Superior temporal gyrus (tissue), 1 donor: ENCODE measurements around the gene GDF2.

Source experiments
- DNase-seq: peaks from one replicate; pipeline ENCODE4 v3.0.0-alpha.2; 2016; ENCODE audit errors: extremely low spot score

GDF2 gene

DNA sequence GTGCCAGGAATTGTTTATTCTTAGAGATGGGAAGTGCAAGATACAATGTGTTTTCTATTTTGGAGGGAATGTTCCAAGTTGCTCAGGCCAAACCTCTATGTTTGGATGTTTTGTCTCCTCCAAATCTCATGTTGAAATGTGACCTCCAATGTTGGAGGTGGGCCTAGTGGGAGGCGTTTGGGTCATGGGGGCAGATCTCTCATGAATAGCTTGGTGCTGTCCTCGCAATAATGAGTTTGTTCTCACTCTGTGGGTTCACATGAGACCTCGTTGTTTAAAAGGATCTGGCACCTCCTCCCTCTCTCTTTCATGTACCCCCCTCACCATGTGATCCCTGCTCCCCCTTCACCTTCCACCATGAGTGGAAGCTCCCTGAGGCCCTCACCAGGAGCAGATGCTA lies 30.6 kb upstream of the GDF2 start:
- DNase-seq, result no peak

DNA sequence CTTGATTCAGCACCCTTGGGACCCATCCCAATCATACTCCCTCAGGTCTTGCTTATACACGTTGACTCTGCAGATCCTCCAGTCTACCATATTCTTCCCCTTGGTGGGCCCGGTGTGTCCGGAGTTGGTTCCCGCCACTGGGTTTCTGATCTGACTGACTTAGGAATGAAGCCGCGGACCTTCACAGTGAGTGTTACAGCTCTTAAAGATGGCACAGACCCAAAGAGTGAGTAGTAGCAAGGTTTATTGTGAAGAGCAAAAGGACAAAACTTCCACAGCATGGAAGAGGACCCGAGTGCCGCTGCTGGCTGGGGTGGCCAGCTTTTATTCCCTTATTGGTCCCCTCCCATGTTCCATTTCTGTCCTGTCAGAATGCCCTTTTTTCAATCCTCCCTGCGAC lies 28.2 kb upstream of the GDF2 start:
- DNase-seq, result no peak

DNA sequence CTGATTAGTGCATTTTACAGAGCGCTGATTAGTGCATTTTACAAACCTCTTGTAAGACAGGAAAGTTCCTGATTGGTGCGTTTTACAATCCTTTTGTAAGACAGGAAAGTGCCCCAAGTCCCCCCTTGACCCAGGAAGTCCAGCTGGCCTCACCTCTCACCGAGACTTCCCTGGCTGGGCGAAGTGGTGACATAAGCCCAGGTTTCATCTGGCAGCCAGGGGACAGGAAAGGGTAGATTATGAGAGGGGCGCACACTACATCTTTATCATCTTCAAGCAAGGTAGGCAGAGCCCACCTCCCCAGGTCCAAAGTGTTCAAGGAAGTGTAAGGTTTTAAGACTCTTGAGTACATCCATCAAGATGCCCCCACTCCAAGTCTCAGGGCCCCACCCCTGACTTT lies 27.8 kb upstream of the GDF2 start:
- no peak for DNase-seq

DNA sequence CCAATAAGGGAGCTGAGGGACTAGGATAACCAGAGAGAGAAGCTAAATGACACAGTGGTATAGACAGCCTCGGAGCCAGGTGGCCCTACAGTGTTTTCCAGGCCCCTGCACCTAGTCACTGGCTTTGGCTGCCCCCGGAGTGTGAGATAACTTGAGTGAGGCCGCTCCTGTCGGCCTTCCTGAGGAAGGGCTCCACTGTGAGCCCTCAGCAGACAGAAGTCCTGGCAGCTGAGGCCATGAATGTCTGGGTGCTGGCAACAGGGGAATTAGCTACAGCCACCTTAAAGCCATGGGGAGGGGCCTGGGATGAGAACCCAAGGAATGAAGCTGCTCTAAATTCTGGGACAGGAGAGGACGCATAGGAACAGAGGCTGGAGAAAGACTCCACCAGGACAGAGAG lies 26.8 kb upstream of the GDF2 start:
- DNase-seq, result no peak

DNA sequence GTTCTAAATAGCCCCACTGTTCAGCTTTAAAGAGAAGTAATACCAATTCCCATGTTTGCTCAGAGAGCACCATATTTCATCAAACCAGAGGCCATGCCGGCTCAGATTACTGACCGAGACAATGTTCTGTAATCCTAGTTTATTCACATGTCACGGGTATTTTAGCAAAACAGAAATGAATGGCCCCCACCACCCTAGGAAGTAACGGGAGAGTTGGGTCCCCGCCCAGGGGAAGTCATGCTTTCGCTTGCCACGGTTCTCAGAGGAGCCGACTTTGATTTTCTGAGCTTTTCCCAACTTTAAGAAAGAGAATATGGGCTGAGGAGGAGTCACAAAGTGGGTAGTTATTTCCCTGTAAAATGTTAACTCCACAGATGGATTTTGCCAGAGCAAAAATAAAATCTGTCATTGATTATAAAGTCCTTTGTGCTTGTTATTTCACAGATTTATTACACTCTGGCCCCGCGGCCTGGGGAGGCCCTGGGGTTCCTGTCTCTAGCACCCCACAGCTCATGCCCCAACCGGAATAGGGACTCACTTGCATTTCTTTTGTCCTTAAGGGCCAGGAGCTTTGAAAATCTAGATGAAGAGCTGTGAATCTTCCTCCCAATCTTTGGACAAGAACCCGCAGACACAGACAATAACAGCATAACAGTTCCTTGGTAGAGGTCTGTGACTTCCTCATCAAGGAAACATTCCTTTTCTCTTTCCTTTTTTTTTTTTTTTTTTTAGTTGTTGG lies 25.9 kb upstream of the GDF2 start:
- DNase-seq, result no peak

DNA sequence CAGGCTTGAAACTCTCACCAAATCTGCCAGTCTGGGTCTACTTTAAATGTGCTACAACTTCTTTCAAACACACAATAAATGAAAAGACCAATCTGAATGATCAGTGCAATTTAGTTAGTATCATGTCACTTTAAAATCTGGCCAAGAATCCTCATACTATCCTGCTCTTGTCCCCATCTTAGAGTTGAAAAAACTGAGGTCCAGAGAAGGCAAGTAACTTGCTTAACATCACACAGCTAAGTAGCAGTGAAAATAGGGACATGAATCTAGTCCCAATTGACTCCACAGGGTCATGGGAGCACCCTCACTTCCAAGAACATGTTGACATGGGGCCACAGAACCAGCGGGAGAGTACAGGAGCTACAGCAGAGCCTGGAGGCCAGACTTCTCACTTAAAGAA lies 25.3 kb upstream of the GDF2 start:
- DNase-seq, result no peak

DNA sequence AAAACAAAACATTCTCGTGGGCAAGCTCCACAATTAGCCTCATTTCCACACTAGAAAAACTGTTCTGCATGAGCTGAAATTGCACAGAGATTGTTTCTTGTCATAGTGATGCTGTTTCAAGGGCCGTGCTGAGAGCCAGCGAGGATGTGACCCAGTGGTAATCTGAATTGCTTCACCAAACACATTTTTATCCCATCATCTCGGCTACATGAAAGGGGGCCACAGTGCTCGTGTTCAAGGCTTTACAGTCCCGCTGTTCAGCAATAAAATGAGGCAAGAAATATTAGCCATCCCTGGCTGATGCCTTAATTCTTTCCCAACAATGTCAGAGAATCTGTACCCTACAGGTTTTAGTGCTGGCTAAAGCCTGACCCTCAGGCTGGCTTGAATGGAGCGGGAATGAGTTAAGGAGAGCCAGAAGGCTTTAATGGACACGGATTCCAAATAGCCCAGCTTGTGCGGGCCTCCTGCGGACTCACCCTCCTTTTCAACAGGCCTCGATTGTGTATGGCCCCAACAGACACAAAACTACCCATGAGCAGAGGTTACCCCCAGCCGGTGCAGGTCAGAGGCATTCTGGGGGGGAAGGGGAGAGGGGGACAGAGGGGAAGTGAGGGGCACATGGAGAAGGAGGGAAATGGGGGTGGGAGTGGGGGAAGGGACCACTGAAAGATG lies 24.3 kb upstream of the GDF2 start:
- no peak for DNase-seq

DNA sequence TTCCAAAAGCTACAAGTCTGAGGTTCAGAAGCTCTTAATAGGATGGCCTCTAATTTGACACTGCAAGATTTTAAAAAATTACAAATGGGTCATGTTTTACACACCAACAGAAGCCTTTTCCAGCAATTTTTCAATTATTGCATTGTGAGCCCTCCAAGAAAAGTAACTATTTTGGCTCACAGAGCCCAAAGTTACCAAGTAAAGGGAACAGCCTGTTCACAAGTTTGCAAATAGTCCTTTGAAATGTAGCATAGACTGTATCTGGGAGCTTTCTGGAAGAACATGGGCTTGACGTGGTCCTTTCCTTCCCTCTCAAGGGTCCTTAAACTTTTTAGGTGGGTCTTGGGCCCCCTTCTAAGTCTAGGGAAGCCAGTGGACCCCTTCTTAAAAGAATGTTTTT lies 23.5 kb upstream of the GDF2 start:
- no peak for DNase-seq

DNA sequence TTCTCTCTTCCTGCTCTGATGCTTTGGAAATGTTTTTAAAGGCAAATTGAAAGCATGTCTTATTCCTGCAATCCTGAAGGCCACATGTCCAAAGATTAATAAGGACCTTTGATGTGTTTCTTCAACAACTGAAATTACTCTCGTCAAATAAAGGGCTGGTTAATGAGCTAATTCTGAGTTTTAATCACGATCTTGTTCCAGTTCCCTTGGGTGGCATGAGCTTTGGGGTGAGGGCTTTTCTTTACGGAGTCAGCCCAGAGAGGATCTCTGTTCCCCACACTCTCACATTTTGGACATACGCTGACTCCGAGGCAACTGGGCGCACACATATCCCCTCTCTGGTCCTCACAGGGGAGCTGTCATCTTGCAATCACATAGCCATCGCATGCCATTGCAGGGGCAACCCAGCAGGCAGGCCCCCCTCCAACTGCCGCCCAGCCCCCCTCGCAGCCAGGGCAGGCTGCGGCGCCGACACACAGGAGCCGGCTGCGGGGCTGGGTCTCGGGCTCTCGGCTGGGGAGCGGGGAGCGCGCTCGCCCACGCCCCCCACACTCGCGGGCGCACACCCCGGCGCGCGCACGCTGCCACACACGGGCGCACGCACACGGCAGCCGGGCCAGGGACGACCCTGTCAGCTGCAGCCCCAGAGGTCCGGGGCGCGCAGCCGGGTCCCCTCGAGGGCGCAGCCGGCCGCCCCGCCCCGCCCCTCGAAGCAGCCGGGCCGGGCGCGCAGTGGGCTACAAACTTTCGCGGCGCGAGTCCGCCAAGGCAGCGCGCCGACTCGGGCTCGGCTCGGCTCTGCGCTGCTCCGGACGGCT lies 22.4 kb upstream of the GDF2 start, which contains the start of gene GDF10:
TSS of gene GDF10 (plus strand) at position 587 of the 818 bp plus-strand sequence. CDS start 455 bp downstream, outside the sequence.
- no peak for DNase-seq

DNA sequence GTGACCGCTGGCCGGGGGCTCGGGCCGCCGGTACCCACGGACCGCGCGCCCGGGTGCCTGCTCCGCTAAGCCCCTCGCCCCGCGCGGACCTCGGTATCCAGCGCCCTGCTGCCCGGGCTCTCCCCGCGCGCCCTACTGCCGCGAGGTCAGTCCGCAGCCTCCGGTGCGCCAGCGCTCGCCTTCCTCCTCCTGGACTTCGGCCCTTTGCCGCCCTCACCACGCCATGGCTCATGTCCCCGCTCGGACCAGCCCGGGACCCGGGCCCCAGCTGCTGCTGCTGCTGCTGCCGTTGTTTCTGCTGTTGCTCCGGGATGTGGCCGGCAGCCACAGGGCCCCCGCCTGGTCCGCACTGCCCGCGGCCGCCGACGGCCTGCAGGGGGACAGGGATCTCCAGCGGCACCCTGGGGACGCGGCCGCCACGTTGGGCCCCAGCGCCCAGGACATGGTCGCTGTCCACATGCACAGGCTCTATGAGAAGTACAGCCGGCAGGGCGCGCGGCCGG lies 21.8 kb upstream of the GDF2 start:
- DNase-seq, result no peak

DNA sequence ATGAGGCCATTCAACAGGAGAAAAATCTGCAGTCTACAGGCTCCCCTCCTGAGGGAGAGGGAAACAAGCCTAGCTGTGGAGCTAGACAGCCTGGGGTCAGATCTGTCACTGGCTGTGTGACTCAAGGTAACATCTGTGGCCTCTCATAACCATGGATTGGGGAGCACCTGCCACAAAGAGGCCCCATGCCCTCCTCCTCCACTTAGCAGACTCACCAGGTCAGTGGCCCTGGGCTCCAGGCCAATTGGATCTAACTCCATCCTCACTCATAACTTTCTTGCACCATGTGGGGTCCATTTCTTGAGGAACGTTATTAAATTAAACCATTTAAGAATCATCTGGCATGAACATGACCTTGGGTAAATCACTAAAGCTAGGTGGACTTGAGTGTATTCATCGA lies 20.4 kb upstream of the GDF2 start:
- no peak for DNase-seq

DNA sequence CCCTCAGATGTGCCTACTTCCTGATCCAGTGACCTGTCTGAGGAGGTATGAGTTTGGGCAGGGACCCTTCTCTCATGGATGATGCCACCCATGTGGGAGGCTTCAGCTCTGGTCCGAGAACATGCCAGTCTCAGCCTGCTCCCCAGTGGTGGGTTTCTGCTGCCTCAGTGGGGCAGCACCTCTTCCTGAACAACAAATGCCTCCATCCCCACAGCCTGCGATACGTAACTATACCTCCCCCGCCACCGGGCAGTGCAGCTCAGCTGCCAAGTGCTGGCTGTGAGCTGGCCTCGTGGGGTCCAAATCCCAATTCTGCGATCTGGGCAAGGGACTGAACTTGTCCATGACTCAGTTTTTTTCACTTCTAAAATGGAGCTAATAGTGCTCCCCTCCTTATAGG lies 19.1 kb upstream of the GDF2 start:
- no peak for DNase-seq

DNA sequence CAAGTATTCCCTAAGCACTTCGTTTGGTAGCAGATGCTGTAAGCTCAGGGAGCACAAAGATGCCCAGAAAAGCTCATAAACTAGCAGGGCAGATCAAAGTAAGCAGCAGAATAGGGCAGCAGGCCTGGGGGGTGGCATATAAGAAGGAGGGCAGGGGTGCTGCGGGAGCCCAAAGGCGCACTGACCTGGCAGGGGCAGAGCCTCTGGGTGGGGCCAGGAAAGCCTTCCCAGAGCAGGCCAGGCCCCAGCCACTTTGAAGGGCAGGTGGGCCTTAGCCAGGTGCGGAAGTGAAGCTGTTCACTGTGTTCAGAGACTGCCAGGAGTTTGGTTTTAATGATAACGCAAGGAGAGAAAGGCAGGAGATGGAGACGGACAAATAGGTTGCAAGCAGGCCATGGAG lies 18.4 kb upstream of the GDF2 start:
- DNase-seq, result no peak

DNA sequence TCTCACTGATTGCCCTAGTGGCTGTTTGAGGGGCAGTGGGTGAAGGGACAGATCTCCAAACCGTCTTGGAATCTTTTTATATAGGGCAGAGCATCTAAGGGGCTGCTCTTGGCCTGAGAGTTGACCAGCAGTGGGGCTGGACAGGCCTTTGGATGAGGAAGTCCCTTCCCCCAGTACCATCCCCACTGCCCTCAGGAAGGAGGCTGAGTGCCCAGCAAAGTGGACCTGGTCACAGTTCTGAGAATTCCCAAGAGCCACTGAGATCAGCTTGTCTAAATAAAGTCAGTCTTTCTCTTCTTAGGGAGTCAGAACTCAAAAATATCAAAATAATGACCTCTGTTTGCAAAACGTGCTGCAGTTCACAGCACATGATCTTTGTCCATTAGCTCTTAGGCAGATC lies 16.7 kb upstream of the GDF2 start:
- no peak for DNase-seq

DNA sequence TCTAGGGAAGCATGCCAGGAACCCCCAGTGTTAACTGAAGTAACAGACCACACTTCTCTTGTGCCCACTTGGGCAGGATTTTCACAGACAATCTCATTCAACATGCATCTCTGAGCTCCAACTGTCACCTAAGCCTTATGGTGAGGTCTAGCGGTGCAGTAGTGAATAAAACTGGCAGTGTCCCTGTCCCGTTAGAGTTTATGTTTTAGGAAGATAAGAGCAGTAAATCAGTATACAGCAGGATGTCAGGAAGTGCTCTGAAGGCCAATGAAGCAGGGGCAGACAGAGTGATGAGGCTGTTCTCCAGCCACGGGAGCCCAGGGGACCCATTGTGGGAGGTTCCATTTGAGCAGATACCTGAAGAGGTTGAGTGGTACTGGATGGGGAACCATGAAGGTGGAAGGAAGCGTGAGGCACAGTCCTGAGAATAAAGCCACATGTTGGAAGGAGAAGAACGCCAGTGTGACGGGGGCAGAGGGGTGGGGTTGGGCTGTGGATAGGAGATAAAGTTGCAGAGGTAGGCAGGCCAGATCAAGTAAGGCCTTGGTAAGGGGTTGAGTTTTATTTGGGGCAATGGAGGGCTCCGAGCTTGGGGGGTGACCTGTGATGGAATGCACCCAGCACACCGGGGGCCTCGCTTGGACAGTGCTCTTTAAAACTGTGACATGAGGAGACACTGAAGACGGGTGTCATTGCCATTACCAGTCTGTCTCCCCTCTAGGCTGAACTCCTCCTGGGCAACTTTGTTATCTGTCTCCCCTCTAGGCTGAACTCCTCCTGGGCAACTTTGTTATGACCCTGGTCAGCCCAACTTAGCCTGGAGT lies 15.7 kb upstream of the GDF2 start:
- no peak for DNase-seq

DNA sequence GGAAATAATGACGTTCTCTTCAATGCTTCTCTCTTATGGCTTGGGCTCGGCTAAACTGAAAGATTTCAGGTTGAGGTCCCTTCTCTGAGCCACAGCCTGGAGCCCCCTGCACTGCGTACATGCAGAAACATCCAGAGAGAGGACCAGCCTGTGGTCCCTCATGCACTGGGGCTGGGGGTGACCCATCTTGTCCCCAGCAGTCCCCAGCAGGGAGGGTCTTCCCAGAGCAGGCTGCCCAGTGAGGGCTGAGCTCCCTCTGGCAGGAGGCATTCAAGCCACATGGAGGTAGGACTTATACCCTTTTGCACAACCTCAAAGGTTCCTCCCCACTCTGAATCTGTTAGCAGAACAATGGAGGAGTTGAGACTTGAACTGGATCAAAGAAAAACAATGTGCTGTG lies 14.9 kb upstream of the GDF2 start:
- DNase-seq, result no peak

DNA sequence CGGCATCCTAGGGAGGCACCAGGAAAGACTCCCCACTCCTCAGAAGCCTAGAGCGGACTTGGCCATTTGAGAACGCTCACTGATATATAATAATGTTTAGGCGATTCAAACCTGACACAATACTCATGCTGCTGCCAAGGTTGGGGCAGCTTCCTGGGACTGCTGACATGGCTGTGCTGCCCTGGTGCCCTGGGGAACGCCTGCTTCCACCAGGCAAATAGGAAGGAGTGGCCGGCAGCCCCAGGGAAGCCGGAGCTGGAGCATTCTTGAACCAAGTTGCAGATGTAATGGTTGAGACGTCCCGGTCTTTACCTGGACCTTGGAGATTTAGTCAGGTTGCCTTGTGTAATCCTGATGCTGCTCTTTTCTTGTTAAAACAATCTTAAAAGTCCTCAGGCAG lies 13.5 kb upstream of the GDF2 start:
- DNase-seq, result no peak

DNA sequence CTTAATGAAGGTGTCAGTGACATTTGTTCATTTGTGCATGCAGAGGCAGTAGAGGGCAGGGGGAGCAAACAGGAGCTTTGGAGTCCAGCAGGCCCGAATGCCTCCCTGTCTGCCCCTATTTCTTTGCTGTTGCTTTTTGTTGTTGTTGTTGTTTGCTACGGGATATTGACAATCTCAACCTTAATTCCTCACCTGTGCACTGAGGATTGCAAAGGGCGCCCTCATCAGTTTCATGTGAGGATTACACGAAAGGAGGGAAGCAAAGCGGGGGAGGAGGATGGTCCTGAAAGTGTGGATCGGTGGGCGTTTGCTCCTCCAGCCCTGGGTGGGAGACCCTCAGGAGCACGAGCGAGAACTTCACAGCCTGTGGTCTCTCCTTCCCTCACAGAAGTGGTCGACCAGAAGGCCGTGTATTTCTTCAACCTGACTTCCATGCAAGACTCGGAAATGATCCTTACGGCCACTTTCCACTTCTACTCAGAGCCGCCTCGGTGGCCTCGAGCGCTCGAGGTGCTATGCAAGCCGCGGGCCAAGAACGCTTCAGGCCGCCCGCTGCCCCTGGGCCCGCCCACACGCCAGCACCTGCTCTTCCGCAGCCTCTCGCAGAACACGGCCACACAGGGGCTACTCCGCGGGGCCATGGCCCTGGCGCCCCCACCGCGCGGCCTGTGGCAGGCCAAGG lies 12.7 kb upstream of the GDF2 start:
- DNase-seq, result no peak

DNA sequence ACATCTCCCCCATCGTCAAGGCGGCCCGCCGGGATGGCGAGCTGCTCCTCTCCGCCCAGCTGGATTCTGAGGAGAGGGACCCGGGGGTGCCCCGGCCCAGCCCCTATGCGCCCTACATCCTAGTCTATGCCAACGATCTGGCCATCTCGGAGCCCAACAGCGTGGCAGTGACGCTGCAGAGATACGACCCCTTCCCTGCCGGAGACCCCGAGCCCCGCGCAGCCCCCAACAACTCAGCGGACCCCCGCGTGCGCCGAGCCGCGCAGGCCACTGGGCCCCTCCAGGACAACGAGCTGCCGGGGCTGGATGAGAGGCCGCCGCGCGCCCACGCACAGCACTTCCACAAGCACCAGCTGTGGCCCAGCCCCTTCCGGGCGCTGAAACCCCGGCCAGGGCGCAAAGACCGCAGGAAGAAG lies 12.2 kb upstream of the GDF2 start:
- no peak for DNase-seq

DNA sequence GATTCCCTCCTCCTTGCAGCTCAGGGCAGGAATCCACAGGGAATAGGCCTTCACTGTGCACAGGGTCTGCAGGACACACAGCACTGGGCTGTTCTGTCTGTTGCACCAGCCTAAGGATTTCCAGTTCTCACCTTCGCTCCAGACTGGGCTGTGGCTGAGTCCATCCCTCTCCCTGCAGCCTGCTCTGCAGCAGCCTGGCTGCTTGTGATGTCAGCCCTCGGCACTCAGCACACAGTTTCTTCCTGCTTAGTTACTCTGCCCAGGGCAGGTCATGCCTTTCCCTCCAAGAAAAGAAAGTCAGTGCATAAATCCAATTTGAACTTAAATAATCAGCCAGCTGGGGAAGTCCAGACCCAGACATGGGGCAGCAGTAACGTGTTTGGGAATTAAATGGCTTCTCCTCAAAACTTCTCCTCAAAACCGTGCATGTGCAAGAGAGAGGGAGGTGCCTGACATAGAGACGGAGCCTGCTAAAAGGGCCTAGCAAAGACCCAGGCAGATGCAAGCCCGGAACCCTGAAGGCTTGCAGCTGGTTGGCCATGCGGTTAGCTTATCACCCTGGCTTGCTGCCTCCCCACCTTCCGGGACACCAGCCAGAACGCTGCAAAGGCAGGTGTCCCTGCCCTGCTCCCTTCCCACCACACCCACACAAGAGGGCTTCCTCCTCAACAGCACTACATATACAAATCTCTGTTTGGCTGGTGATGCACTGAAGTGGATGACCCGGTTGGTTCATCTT lies 10.9 kb upstream of the GDF2 start:
- no peak for DNase-seq
